Cardiac muscle cell (in vitro differentiated cells and primary cell): ENCODE results near the gene PTPRZ1. TPM values are rescaled to one million over a fixed set of nuclear protein-coding genes. Genes with fewer than 3 reads are reported as not detected.

Experiments
- DNase-seq, 2 donors: peaks; one replicate each; pipeline versions ENCODE4 v3.0.0 to v3.0.0-alpha.2; 2010 to 2017; ENCODE audit warnings: low read depth in 1 of 2, low spot score in 1 of 2
- H3K27ac ChIP-seq: fragments of 200-600 bp; sonication (generic); 2 replicates; pipeline ENCODE4 v1.5.1; 2016
- H3K27me3 ChIP-seq: fragments of 200-600 bp; sonication (generic); 2 replicates; pipeline ENCODE4 v1.6.0; 2016; ENCODE audit warnings: control low read depth
- H3K36me3 ChIP-seq: fragments of 200-600 bp; sonication (generic); 2 replicates; pipeline ENCODE4 v1.5.1; 2016; ENCODE audit warnings: control low read depth
- H3K4me1 ChIP-seq: fragments of 200-600 bp; sonication (generic); 2 replicates; pipeline ENCODE4 v1.8.1; 2017; ENCODE audit warnings: low read depth, mild to moderate bottlenecking, mixed run types
- H3K4me3 ChIP-seq: fragments of 200-600 bp; sonication (generic); 2 replicates; pipeline ENCODE4 v1.5.1; 2016; ENCODE audit warnings: mild to moderate bottlenecking
- H3K9me3 ChIP-seq: fragments of 200-600 bp; sonication (generic); 2 replicates; pipeline ENCODE4 v1.5.1; 2017; ENCODE audit warnings: low read depth, mild to moderate bottlenecking, control low read depth
- polyA plus RNA-seq: library from polyadenylated mRNA; unstranded; fragments of >200 nt; fragmentation: Nextera tagmentation; extraction: Ambion mirVana; gene quantifications from 2 replicates; pipeline ENCODE4 v1.2.1, GENCODE V29; 2016
- total RNA-seq: library from RNA; depleted of rRNA; stranded (reverse); fragments of >200 nt; gene quantifications from 2 replicates; pipeline ENCODE4 v1.2.3, GENCODE V29; 2016
- TF ChIP-seq, protein P1 (sequence below): IDR thresholded peaks from 2 replicates; pipeline ENCODE4 v1.5.1; 2012; ENCODE audit warnings: low read depth, mild to moderate bottlenecking, low read length

PTPRZ1 gene
- total and polyA plus RNA-seq, 2 experiments from 2014 or later, result 0.33 to 0.57 TPM

DNA sequence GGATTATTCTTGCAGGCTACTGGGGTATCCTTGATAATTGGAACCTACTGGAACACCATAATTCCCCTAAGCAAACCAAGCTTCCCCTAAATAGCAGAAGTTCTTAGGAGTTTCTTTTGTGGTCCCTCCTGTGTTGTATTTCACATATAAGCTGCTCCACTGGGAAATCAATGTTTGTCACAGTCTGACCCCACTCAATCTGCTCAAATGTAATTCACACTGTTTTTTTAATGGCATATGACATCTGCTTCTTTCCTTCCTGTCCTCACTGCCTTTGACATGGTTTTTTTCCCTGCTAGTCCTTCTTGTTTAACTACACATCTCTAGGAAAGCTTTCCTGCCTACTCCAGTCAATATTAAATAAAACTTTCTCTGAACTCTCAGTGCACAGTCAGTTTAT, 1.8 kb upstream of the PTPRZ1 start:
- TF ChIP-seq, protein P1, sequence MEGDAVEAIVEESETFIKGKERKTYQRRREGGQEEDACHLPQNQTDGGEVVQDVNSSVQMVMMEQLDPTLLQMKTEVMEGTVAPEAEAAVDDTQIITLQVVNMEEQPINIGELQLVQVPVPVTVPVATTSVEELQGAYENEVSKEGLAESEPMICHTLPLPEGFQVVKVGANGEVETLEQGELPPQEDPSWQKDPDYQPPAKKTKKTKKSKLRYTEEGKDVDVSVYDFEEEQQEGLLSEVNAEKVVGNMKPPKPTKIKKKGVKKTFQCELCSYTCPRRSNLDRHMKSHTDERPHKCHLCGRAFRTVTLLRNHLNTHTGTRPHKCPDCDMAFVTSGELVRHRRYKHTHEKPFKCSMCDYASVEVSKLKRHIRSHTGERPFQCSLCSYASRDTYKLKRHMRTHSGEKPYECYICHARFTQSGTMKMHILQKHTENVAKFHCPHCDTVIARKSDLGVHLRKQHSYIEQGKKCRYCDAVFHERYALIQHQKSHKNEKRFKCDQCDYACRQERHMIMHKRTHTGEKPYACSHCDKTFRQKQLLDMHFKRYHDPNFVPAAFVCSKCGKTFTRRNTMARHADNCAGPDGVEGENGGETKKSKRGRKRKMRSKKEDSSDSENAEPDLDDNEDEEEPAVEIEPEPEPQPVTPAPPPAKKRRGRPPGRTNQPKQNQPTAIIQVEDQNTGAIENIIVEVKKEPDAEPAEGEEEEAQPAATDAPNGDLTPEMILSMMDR, result no peak
- H3K27ac ChIP-seq, result no peak overlapping the region
- DNase-seq, result no peak
- no peaks in the 10 kb centered on the region for H3K4me1 ChIP-seq
- H3K4me3 ChIP-seq, result no peak overlapping the region
- peaks cover 53% of the 10 kb centered on the region for H3K27me3 ChIP-seq
- H3K9me3 ChIP-seq, result no peaks in the 10 kb centered on the region
- H3K36me3 ChIP-seq, result no peaks in the 10 kb centered on the region

DNA sequence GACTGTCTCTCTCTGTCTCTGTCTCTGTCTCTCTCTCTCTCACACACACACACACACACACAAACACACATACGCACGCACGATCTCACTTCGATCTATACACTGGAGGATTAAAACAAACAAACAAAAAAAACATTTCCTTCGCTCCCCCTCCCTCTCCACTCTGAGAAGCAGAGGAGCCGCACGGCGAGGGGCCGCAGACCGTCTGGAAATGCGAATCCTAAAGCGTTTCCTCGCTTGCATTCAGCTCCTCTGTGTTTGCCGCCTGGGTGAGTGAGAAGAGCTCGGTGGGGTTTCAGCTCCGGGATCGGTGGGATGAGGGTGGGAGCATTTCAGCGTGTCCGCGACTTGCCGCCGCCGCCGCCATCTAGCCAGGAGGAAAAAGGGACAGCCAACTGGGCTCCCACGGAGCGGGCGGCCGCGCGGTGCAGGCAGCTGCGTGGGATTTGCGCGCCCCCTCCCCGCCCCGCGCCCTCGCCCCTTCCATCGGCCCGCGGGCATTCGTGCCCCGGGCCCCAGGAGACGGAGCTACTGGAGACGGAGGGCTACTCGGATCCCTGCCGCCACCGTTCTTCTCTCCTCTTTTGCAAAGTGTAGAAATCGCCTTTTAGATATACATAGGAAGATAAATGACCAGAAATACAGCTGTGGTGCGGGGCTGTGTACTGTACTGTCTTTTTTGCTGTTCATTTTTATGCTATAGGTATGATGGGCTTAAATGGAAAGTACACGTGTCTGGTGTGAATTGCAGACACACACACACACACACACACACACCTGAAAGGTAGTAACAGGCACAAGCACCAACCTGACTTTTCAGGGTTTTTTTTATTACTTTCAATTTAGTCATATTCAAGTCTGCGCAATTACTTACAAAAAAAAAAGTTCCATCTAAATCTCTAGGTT, 581 bp downstream of the PTPRZ1 start:
- Histone ChIP-seq H3K4me1 (no peaks in the 10 kb centered on the region), H3K27me3 (peaks cover 53% of the 10 kb centered on the region), H3K4me3 (peak overlapping the region; percentile 69), H3K27ac (no peak overlapping the region), H3K9me3 (no peaks in the 10 kb centered on the region), H3K36me3 (no peaks in the 10 kb centered on the region)
- TF ChIP-seq, protein P1, result no peak
- peak; percentile 28 to 54 for DNase-seq

DNA sequence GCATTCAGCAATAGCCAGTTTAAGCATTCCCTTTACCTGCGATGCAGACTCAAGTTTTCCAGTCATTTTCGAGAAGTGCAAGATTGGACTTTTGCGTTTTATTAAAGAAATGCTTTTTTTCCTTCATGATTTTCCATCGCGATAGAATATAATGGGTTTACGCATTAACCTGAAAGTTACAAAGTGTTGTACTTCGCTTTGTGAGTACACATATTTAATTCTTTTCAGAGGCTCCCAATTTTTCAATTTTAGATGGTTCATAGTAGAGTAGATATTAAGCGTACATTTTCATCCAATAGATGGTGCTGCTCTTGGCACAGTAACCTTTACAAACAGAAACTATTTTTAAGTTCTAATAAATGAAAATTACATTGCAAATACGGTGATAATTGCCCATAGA, 1.3 kb downstream of the PTPRZ1 start:
- DNase-seq, result no peak
- Histone ChIP-seq H3K27me3 (peaks cover 50% of the 10 kb centered on the region), H3K27ac (no peak overlapping the region), H3K9me3 (no peaks in the 10 kb centered on the region), H3K4me1 (no peaks in the 10 kb centered on the region), H3K4me3 (peak overlapping the region; percentile 69), H3K36me3 (no peaks in the 10 kb centered on the region)
- TF ChIP-seq, protein P1, result no peak

DNA sequence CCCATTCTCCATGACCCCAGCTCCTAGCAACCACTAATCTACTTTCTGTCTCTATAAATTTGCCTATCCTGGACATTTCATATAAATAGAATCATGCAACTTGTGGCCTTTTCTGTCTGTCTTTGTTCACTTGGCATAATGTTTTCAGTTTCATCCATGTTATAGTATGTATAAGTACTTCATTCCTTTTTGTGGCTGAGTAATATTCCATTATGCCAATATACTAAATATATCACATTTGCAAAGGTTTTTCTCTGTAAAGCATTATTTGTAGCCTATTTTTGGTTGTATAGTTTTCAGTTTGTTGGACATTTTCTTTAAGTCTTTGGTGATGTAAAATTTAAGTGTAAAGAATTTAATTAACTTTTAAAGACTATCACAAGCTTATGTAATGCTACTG, 2.2 kb downstream of the PTPRZ1 start:
- no peak for DNase-seq
- no peaks in the 10 kb centered on the region for H3K9me3 ChIP-seq
- TF ChIP-seq, protein P1, result no peak
- no peak overlapping the region for H3K27ac ChIP-seq
- H3K27me3 ChIP-seq, result peaks cover 42% of the 10 kb centered on the region
- no peak overlapping the region for H3K4me3 ChIP-seq
- no peaks in the 10 kb centered on the region for H3K36me3 ChIP-seq
- H3K4me1 ChIP-seq, result no peaks in the 10 kb centered on the region

- Histone ChIP-seq H3K27me3 (peaks cover 25% of the 10 kb centered on the region), H3K9me3 (no peaks in the 10 kb centered on the region), H3K36me3 (no peaks in the 10 kb centered on the region), H3K27ac (no peak overlapping the region), H3K4me1 (no peaks in the 10 kb centered on the region), H3K4me3 (no peak overlapping the region)
- DNase-seq, result no peak
- TF ChIP-seq, protein P1, result no peak
Measured at GRCh38 chr7:121876656-121877500, 3.9 kb downstream of the PTPRZ1 start.
